ENCODE measurements around the gene ATXN3. TPM values are rescaled to one million over a fixed set of nuclear protein-coding genes. Genes with fewer than 3 reads are reported as not detected.
A peak's percentile ranks its signal among the peaks of the same experiment; 100 is the strongest.

Gene ATXN3
- total RNA-seq (2014; rRNA removed; shearing (Covaris generic); ENCODE audit: low replicate concordance): 75.2 and 92.0 TPM in 2 replicates

DNA sequence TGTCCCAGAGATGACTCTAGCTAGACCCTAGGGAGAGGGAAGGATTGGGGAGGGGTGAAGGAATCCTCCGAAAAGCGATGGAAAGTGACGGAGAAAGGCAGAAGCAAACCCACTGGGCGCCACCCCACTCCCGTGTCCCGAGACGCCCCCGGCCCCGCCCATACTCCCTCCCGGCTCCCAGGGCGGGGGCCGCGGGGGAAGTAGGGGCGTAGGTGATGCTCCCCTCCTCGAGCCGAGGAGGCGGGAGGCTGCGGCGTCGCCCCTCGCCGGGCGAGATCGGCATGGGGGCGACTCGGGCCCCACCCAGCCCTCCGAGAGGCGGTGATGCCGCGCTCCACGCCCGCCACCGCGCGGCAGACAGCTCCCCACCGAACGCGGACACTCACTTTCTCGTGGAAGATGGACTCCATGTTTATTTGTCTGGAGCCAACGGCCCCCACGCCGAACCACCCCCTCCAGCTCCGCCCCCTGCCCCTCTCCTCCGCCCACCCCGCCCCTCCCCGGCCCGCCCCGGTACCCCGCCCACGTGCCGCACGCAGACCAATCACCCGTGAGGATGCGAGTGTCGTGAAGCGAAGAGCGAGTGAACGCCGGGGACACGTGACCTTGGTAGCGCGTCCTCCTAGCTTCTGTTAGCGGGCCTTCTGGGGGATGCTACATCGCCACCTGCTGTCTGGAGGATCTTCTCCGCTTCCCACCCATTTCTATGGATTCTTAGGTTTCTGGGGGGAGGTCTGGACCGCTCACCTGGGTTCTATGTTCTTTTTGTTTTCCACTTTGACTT is at the start of gene ATXN3:
Gene ATXN3, minus strand, starts transcription at position 440 of the 784 bp plus-strand sequence. Its CDS starts 30 bp downstream, at position 410.
- Histone ChIP-seq H3K4me3 (ENCODE audit: low read length) (peak within 1 kb of the TSS; percentile 77), H3K9me2 (replicated peaks; ENCODE audit: insufficient read depth, low read length) (no peaks in the 10 kb centered on the region), H3K9ac (ENCODE audit: low read length) (peak within 1 kb of the TSS; percentile 86), H4K20me1 (ENCODE audit: insufficient read depth, low read depth, low read length) (no peaks in the 10 kb centered on the region; the same call in 1 of the 2 replicates), H2AFZ (ENCODE audit: low read length) (peak within 1 kb of the TSS; percentile 76; the same call in 1 of the 2 replicates), H3K36me3 (ENCODE audit: insufficient read depth, low read length) (no peaks in the 10 kb centered on the region), H3K27me3 (ENCODE audit: low read length) (no peaks in the 10 kb centered on the region), H3K4me1 (ENCODE audit: low read length) (peaks cover 55% of the 10 kb centered on the region), H3K9me3 (ENCODE audit: low read length) (no peaks in the 10 kb centered on the region), H3K4me2 (ENCODE audit: low read depth, low read length, poor library complexity, severe bottlenecking) (peak within 1 kb of the TSS; percentile 81), H3K79me2 (ENCODE audit: low read length) (peaks cover 49% of the 10 kb centered on the region), H3K27ac (ENCODE audit: low read length) (peak within 1 kb of the TSS; percentile 92)
- DNase-seq: peak; percentile 100

DNA sequence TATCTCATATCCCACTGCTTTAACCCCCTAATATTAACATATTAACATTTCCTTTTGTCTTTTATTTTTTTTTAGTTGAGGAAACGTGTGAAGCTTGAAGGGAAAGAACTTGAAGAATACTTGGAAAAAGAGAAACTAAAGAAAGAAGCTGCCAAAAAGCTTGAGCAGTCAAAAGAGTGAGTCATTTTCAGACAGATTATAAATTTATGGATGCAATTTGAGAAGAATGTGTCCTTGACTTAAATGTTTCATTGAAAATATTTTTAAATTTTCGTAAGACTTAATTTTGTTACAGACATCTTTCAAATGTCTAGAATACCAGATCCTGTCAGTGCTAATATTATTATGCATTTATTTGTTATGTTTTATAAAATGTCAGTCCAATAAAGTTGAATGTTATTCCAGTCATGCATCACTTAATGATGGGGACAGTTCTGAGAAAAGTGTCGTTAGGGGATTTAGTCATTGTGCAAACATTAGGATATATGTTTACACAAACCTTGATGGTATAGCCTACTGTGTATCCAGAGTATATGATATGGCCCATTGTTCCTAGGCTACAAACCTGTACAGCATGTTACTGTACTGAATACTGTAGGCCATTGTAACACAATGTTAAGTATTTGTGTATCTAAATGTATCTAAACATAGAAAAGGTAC is 48.0 kb upstream of the ATXN3 start:
- no peaks in the 10 kb centered on the region for H3K4me1 ChIP-seq (ENCODE audit: low read length)
- no peaks in the 10 kb centered on the region for H3K27me3 ChIP-seq (ENCODE audit: low read length)
- no peaks in the 10 kb centered on the region for H3K9me2 ChIP-seq (replicated peaks; ENCODE audit: insufficient read depth, low read length)
- no peak overlapping the region for H3K4me2 ChIP-seq (ENCODE audit: low read depth, low read length, poor library complexity, severe bottlenecking)
- no peak overlapping the region for H2AFZ ChIP-seq (ENCODE audit: low read length)
- peaks cover 68% of the 10 kb centered on the region for H3K36me3 ChIP-seq (ENCODE audit: insufficient read depth, low read length)
- no peaks in the 10 kb centered on the region for H3K9me3 ChIP-seq (ENCODE audit: low read length)
- no peak overlapping the region for H3K9ac ChIP-seq (ENCODE audit: low read length)
- H3K4me3 ChIP-seq (ENCODE audit: low read length): no peak overlapping the region
- DNase-seq: no peak
- H4K20me1 ChIP-seq (ENCODE audit: insufficient read depth, low read depth, low read length): 0 out of 2 replicates have a peak, but pooled peaks cover 4% of the 10 kb centered on the region
- peaks cover 53% of the 10 kb centered on the region for H3K79me2 ChIP-seq (ENCODE audit: low read length)
- no peak overlapping the region for H3K27ac ChIP-seq (ENCODE audit: low read length)

DNA sequence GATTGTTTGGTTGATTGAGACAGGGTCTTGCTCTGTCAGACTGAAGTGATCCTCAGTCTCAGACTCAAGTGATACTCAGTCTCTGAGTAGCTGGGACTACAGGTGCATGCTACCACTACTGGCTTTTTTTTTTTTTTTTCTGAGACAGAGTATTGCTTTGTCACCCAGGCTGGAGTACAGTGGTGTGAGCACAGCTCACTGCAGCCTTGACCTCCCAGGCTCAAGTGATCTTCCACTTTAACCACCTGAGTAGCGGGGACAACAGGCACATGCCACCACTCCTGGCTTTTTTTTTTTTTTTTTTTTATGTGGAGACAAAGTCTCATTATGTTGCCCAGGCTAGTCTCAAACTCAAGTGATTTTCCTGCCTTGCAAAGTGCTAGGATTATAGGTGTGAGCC is 47.2 kb upstream of the ATXN3 start:
- DNase-seq: no peak
- H3K27me3 ChIP-seq (ENCODE audit: low read length): no peaks in the 10 kb centered on the region
- H3K4me1 ChIP-seq (ENCODE audit: low read length): no peaks in the 10 kb centered on the region
- no peak overlapping the region for H3K4me3 ChIP-seq (ENCODE audit: low read length)
- peaks cover 59% of the 10 kb centered on the region for H3K79me2 ChIP-seq (ENCODE audit: low read length)
- no peak overlapping the region for H3K27ac ChIP-seq (ENCODE audit: low read length)
- H3K9me2 ChIP-seq (replicated peaks; ENCODE audit: insufficient read depth, low read length): no peaks in the 10 kb centered on the region
- no peaks in the 10 kb centered on the region for H3K9me3 ChIP-seq (ENCODE audit: low read length)
- no peak overlapping the region for H2AFZ ChIP-seq (ENCODE audit: low read length)
- H3K9ac ChIP-seq (ENCODE audit: low read length): no peak overlapping the region
- H3K36me3 ChIP-seq (ENCODE audit: insufficient read depth, low read length): peaks cover 66% of the 10 kb centered on the region
- no peak overlapping the region for H3K4me2 ChIP-seq (ENCODE audit: low read depth, low read length, poor library complexity, severe bottlenecking)
- 0 out of 2 replicates have a peak, but pooled peaks cover 8% of the 10 kb centered on the region for H4K20me1 ChIP-seq (ENCODE audit: insufficient read depth, low read depth, low read length)

DNA sequence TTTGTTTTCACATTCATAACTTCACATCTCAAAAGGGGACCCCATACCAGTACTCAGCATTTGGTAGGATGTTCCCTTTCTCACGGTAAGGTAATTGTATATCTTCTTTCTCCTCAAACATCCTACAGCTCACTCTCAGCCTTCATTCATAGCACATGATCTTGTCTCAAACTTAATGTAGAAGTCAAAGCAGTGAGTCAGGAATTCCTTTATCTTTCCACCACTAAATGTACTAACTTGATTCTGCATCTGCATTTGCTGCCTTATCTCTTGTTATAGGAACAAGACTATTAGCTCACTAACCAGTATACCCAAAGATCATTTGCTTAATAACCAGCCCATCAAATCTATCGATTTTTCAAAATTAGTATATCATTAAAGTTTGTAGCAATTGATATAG is 38.3 kb upstream of the ATXN3 start:
- Histone ChIP-seq H3K9ac (ENCODE audit: low read length) (no peak overlapping the region), H3K4me2 (ENCODE audit: low read depth, low read length, poor library complexity, severe bottlenecking) (no peak overlapping the region), H3K27me3 (ENCODE audit: low read length) (no peaks in the 10 kb centered on the region)

DNA sequence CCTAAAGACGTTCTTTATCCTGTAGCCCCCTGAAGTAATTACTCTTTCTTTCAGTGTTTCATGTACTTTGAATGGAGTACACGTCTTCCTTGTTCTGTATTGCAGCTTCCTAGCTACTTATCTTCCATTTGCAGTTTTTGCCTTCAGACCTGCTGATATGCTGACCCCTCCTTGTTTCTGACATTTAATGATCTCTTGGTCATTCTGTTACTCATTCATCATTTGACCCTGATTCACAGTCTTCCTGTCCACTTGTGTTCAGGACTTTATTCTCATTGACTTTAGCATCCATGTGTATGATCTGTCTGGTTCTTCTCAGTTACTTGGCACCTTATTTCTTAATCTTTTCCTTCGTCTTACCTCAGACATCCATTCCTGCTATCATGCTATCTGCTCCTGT is 37.6 kb upstream of the ATXN3 start:
- no peaks in the 10 kb centered on the region for H3K4me1 ChIP-seq (ENCODE audit: low read length)
- no peaks in the 10 kb centered on the region for H3K27me3 ChIP-seq (ENCODE audit: low read length)
- no peaks in the 10 kb centered on the region for H3K9me3 ChIP-seq (ENCODE audit: low read length)
- no peak overlapping the region for H3K4me3 ChIP-seq (ENCODE audit: low read length)
- peaks cover 80% of the 10 kb centered on the region for H3K36me3 ChIP-seq (ENCODE audit: insufficient read depth, low read length)
- no peak overlapping the region for H3K9ac ChIP-seq (ENCODE audit: low read length)
- no peak overlapping the region for H2AFZ ChIP-seq (ENCODE audit: low read length)
- peaks cover 65% of the 10 kb centered on the region for H3K79me2 ChIP-seq (ENCODE audit: low read length)
- no peaks in the 10 kb centered on the region for H3K9me2 ChIP-seq (replicated peaks; ENCODE audit: insufficient read depth, low read length)
- no peaks in the 10 kb centered on the region for H4K20me1 ChIP-seq (ENCODE audit: insufficient read depth, low read depth, low read length)
- no peak for DNase-seq
- H3K27ac ChIP-seq (ENCODE audit: low read length): no peak overlapping the region
- H3K4me2 ChIP-seq (ENCODE audit: low read depth, low read length, poor library complexity, severe bottlenecking): no peak overlapping the region

More for the DNA sequence above, 38.3 kb upstream of the ATXN3 start:
- Histone ChIP-seq H3K79me2 (ENCODE audit: low read length) (peaks cover 71% of the 10 kb centered on the region), H3K36me3 (ENCODE audit: insufficient read depth, low read length) (peaks cover 85% of the 10 kb centered on the region), H3K4me3 (ENCODE audit: low read length) (no peak overlapping the region), H3K27ac (ENCODE audit: low read length) (no peak overlapping the region), H2AFZ (ENCODE audit: low read length) (no peak overlapping the region), H3K9me3 (ENCODE audit: low read length) (no peaks in the 10 kb centered on the region), H4K20me1 (ENCODE audit: insufficient read depth, low read depth, low read length) (0 out of 2 replicates have a peak, but pooled peaks cover 3% of the 10 kb centered on the region), H3K4me1 (ENCODE audit: low read length) (no peaks in the 10 kb centered on the region), H3K9me2 (replicated peaks; ENCODE audit: insufficient read depth, low read length) (no peaks in the 10 kb centered on the region)
- no peak for DNase-seq

DNA sequence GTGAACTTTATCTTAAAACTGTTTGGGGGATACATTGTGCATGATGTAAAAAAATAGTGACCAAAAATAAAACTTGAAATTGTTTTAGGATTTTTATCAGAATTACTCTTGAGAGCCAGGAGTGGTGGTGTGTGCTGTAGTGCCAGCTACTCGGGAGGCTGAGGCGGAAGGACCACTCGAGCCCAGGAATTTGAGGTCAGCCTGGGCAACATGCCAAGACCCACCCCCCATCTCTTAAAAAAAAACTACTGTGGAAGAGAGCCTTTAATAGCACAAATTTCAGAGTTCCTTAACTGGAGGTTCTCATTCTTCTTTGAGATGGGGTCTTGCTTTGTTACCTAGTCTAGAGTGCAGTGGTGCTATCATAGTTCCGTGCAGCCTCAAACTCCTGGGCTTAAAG is 36.9 kb upstream of the ATXN3 start:
- no peak overlapping the region for H3K4me2 ChIP-seq (ENCODE audit: low read depth, low read length, poor library complexity, severe bottlenecking)
- DNase-seq: no peak
- no peaks in the 10 kb centered on the region for H3K4me1 ChIP-seq (ENCODE audit: low read length)
- H2AFZ ChIP-seq (ENCODE audit: low read length): no peak overlapping the region
- H3K27ac ChIP-seq (ENCODE audit: low read length): no peak overlapping the region
- no peak overlapping the region for H3K4me3 ChIP-seq (ENCODE audit: low read length)
- H3K9me2 ChIP-seq (replicated peaks; ENCODE audit: insufficient read depth, low read length): no peaks in the 10 kb centered on the region
- peaks cover 81% of the 10 kb centered on the region for H3K36me3 ChIP-seq (ENCODE audit: insufficient read depth, low read length)
- H3K79me2 ChIP-seq (ENCODE audit: low read length): peaks cover 62% of the 10 kb centered on the region
- H4K20me1 ChIP-seq (ENCODE audit: insufficient read depth, low read depth, low read length): no peaks in the 10 kb centered on the region
- H3K9me3 ChIP-seq (ENCODE audit: low read length): no peaks in the 10 kb centered on the region
- H3K27me3 ChIP-seq (ENCODE audit: low read length): no peaks in the 10 kb centered on the region
- no peak overlapping the region for H3K9ac ChIP-seq (ENCODE audit: low read length)

DNA sequence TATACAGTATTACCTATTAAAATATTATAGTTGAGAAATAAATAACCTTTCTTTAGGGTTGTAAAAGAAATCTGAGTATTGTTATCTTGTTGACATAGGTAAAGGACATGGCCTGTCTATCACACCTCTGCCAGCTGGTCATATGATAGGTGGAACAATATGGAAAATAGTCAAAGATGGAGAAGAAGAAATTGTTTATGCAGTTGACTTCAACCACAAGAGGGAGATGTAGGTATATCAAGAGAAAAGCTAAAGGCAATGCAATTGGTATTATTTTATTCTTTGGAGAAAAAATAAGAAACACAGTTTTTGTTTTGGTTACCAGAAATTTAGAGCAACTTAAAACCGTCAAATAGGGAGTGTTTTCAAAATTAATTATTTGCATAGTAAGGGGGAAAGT is 28.9 kb upstream of the ATXN3 start:
- Histone ChIP-seq H3K27me3 (ENCODE audit: low read length) (no peaks in the 10 kb centered on the region), H2AFZ (ENCODE audit: low read length) (no peak overlapping the region), H3K27ac (ENCODE audit: low read length) (no peak overlapping the region), H3K4me3 (ENCODE audit: low read length) (no peak overlapping the region), H3K36me3 (ENCODE audit: insufficient read depth, low read length) (peaks cover 67% of the 10 kb centered on the region), H4K20me1 (ENCODE audit: insufficient read depth, low read depth, low read length) (no peaks in the 10 kb centered on the region), H3K9ac (ENCODE audit: low read length) (no peak overlapping the region), H3K79me2 (ENCODE audit: low read length) (peaks cover 20% of the 10 kb centered on the region), H3K4me1 (ENCODE audit: low read length) (no peaks in the 10 kb centered on the region), H3K9me2 (replicated peaks; ENCODE audit: insufficient read depth, low read length) (no peaks in the 10 kb centered on the region), H3K4me2 (ENCODE audit: low read depth, low read length, poor library complexity, severe bottlenecking) (no peak overlapping the region), H3K9me3 (ENCODE audit: low read length) (no peaks in the 10 kb centered on the region)
- peak; percentile 69 for DNase-seq

DNA sequence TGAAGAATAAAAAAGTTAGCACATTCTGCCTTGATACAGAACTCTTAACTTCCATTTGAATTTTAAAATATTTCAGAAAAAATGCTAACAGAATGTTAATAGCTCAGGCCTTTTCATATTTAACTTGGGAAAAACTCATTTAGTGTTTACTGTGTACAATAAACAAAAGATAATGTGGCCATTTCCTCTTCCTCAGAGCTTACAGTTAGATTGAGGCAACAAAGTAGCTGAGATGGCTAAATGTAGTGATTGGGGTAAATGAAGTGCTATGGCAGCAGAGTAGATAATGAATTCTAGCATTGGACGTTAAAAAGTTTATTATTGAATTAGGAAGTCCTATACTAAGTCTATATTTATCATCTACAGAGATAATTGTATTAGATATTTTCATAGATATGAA is 28.1 kb upstream of the ATXN3 start:
- Histone ChIP-seq H3K4me3 (ENCODE audit: low read length) (no peak overlapping the region), H3K9me3 (ENCODE audit: low read length) (no peaks in the 10 kb centered on the region), H3K27me3 (ENCODE audit: low read length) (no peaks in the 10 kb centered on the region), H2AFZ (ENCODE audit: low read length) (no peak overlapping the region), H4K20me1 (ENCODE audit: insufficient read depth, low read depth, low read length) (no peaks in the 10 kb centered on the region), H3K27ac (ENCODE audit: low read length) (no peak overlapping the region), H3K9ac (ENCODE audit: low read length) (no peak overlapping the region), H3K4me2 (ENCODE audit: low read depth, low read length, poor library complexity, severe bottlenecking) (no peak overlapping the region), H3K79me2 (ENCODE audit: low read length) (peaks cover 26% of the 10 kb centered on the region), H3K9me2 (replicated peaks; ENCODE audit: insufficient read depth, low read length) (no peaks in the 10 kb centered on the region), H3K36me3 (ENCODE audit: insufficient read depth, low read length) (peaks cover 72% of the 10 kb centered on the region), H3K4me1 (ENCODE audit: low read length) (no peaks in the 10 kb centered on the region)
- DNase-seq: no peak

All from Karpas-422 (cell line).